NCI-H774 (cell line): ENCODE measurements around the gene SCYGR2.
"Not testable (repeated sequence)": the region's sequence is repeated elsewhere in the genome, so short reads cannot be mapped to it uniquely, and the experiment has no call there.

Source experiments
- DNase-seq: peaks from one replicate; lab custom pipeline; 2025; lab: John Stamatoyannopoulos, UW

SCYGR2 gene

GRCh38 chr2:227598835-227599503 is at the start of gene SCYGR2:
TSS of gene SCYGR2 (plus strand) at chr2:227598893. CDS start at chr2:227598893, 0 bp downstream.
- not testable (repeated sequence) for DNase-seq

GRCh38 chr2:227551836-227552235 is 46.9 kb upstream of the SCYGR2 start:
- no peak for DNase-seq

- no peak for DNase-seq
Observed at GRCh38 chr2:227562581-227562980, 36.1 kb upstream of the SCYGR2 start.

GRCh38 chr2:227565080-227565479 is 33.6 kb upstream of the SCYGR2 start:
- no peak for DNase-seq

GRCh38 chr2:227566012-227566411 is 32.7 kb upstream of the SCYGR2 start:
- no peak for DNase-seq

- DNase-seq: no peak
Observed at GRCh38 chr2:227568852-227569169, 29.9 kb upstream of the SCYGR2 start.

GRCh38 chr2:227570615-227571014 is 28.1 kb upstream of the SCYGR2 start:
- DNase-seq: no peak

GRCh38 chr2:227576110-227576509 is 22.6 kb upstream of the SCYGR2 start:
- DNase-seq: no peak

- no peak for DNase-seq
Observed at GRCh38 chr2:227576812-227577211, 21.9 kb upstream of the SCYGR2 start.

- DNase-seq: no peak
Observed at GRCh38 chr2:227577555-227577954, 21.1 kb upstream of the SCYGR2 start.

GRCh38 chr2:227578642-227579041 is 20.1 kb upstream of the SCYGR2 start:
- no peak for DNase-seq

GRCh38 chr2:227579791-227580190 is 18.9 kb upstream of the SCYGR2 start:
- DNase-seq: no peak

- DNase-seq: no peak
Observed at GRCh38 chr2:227582369-227582768, 16.3 kb upstream of the SCYGR2 start.

- DNase-seq: no peak
Observed at GRCh38 chr2:227592694-227593387, 5.9 kb upstream of the SCYGR2 start.

GRCh38 chr2:227595797-227596196 is 2.9 kb upstream of the SCYGR2 start:
- no peak for DNase-seq

- DNase-seq: no peak
Observed at GRCh38 chr2:227597036-227597435, 1.7 kb upstream of the SCYGR2 start.

- DNase-seq: no peak
Observed at GRCh38 chr2:227597998-227598397, 695 bp upstream of the SCYGR2 start.

- DNase-seq: no peak
Observed at GRCh38 chr2:227602358-227602757, 3.7 kb downstream of the SCYGR2 start.

GRCh38 chr2:227606476-227606875 is 7.8 kb downstream of the SCYGR2 start:
- no peak for DNase-seq

GRCh38 chr2:227607941-227608340 is 9.2 kb downstream of the SCYGR2 start:
- DNase-seq: no peak

- peak; percentile 21 for DNase-seq
Observed at GRCh38 chr2:227608561-227609338, 10.1 kb downstream of the SCYGR2 start.

GRCh38 chr2:227610123-227610522 is 11.4 kb downstream of the SCYGR2 start:
- no peak for DNase-seq
